Retinal pigment epithelial cell (primary cell): Measurements from ENCODE around the gene CALR.
"Not testable (repeated sequence)": the region's sequence is repeated elsewhere in the genome, so short reads cannot be mapped to it uniquely, and the experiment has no call there.

Experiments used
- DNase-seq: peaks from one replicate; pipeline ENCODE4 v3.0.0-alpha.2; 2010; ENCODE audit warnings: low read depth
- H3K4me3 ChIP-seq: 2 replicates; pipeline ENCODE4 v1.5.1; 2011; ENCODE audit warnings: mild to moderate bottlenecking, low read length, control low read depth, moderate library complexity
- CTCF ChIP-seq: conservative IDR thresholded peaks from 2 replicates; pipeline ENCODE4 v1.5.1; 2011; ENCODE audit warnings: low read depth, low read length, control low read depth, inconsistent platforms

Gene CALR

GRCh38 chr19:12969292-12969988 is 31.0 kb downstream of the CALR start, which contains the start of gene DAND5:
TSS of gene DAND5 (plus strand) at chr19:12969576. CDS start at chr19:12969661, 85 bp downstream.
- no peak for TF ChIP-seq CTCF
- no peak for DNase-seq
- H3K4me3 ChIP-seq: no peak within 1 kb of the TSS

- no peak for TF ChIP-seq CTCF
- DNase-seq: no peak
- H3K4me3 ChIP-seq: no peak overlapping the region
Observed at GRCh38 chr19:12970070-12970820, 31.8 kb downstream of the CALR start.

- TF ChIP-seq CTCF: no peak
- no peak for DNase-seq
- no peak overlapping the region for H3K4me3 ChIP-seq
Observed at GRCh38 chr19:12973236-12973635, 34.8 kb downstream of the CALR start.

GRCh38 chr19:12974301-12975220 is 36.2 kb downstream of the CALR start:
- no peak for TF ChIP-seq CTCF
- no peak for DNase-seq

GRCh38 chr19:12975221-12975741 is 36.9 kb downstream of the CALR start:
- H3K4me3 ChIP-seq: no peak overlapping the region
- no peak for TF ChIP-seq CTCF
- no peak for DNase-seq

More at GRCh38 chr19:12974301-12975220, 36.2 kb downstream of the CALR start:
- H3K4me3 ChIP-seq: no peak overlapping the region

- not testable (repeated sequence) for H3K4me3 ChIP-seq, DNase-seq
Observed at GRCh38 chr19:12976109-12976508, 37.7 kb downstream of the CALR start.

GRCh38 chr19:12979974-12980373 is 41.6 kb downstream of the CALR start:
- H3K4me3 ChIP-seq: no peak overlapping the region
- no peak for DNase-seq
- TF ChIP-seq CTCF: no peak
